Measurements from ENCODE around the gene MAB21L4. TPM values are rescaled to one million over a fixed set of nuclear protein-coding genes. Genes with fewer than 3 reads are reported as not detected.

Gene MAB21L4
- total and polyA plus RNA-seq, 2 of the 8 experiments (the other 6 are each of a cell fraction or from before 2014, with no cell fraction given): 0.11 TPM; not detected in 1

- TF ChIP-seq, protein P1, sequence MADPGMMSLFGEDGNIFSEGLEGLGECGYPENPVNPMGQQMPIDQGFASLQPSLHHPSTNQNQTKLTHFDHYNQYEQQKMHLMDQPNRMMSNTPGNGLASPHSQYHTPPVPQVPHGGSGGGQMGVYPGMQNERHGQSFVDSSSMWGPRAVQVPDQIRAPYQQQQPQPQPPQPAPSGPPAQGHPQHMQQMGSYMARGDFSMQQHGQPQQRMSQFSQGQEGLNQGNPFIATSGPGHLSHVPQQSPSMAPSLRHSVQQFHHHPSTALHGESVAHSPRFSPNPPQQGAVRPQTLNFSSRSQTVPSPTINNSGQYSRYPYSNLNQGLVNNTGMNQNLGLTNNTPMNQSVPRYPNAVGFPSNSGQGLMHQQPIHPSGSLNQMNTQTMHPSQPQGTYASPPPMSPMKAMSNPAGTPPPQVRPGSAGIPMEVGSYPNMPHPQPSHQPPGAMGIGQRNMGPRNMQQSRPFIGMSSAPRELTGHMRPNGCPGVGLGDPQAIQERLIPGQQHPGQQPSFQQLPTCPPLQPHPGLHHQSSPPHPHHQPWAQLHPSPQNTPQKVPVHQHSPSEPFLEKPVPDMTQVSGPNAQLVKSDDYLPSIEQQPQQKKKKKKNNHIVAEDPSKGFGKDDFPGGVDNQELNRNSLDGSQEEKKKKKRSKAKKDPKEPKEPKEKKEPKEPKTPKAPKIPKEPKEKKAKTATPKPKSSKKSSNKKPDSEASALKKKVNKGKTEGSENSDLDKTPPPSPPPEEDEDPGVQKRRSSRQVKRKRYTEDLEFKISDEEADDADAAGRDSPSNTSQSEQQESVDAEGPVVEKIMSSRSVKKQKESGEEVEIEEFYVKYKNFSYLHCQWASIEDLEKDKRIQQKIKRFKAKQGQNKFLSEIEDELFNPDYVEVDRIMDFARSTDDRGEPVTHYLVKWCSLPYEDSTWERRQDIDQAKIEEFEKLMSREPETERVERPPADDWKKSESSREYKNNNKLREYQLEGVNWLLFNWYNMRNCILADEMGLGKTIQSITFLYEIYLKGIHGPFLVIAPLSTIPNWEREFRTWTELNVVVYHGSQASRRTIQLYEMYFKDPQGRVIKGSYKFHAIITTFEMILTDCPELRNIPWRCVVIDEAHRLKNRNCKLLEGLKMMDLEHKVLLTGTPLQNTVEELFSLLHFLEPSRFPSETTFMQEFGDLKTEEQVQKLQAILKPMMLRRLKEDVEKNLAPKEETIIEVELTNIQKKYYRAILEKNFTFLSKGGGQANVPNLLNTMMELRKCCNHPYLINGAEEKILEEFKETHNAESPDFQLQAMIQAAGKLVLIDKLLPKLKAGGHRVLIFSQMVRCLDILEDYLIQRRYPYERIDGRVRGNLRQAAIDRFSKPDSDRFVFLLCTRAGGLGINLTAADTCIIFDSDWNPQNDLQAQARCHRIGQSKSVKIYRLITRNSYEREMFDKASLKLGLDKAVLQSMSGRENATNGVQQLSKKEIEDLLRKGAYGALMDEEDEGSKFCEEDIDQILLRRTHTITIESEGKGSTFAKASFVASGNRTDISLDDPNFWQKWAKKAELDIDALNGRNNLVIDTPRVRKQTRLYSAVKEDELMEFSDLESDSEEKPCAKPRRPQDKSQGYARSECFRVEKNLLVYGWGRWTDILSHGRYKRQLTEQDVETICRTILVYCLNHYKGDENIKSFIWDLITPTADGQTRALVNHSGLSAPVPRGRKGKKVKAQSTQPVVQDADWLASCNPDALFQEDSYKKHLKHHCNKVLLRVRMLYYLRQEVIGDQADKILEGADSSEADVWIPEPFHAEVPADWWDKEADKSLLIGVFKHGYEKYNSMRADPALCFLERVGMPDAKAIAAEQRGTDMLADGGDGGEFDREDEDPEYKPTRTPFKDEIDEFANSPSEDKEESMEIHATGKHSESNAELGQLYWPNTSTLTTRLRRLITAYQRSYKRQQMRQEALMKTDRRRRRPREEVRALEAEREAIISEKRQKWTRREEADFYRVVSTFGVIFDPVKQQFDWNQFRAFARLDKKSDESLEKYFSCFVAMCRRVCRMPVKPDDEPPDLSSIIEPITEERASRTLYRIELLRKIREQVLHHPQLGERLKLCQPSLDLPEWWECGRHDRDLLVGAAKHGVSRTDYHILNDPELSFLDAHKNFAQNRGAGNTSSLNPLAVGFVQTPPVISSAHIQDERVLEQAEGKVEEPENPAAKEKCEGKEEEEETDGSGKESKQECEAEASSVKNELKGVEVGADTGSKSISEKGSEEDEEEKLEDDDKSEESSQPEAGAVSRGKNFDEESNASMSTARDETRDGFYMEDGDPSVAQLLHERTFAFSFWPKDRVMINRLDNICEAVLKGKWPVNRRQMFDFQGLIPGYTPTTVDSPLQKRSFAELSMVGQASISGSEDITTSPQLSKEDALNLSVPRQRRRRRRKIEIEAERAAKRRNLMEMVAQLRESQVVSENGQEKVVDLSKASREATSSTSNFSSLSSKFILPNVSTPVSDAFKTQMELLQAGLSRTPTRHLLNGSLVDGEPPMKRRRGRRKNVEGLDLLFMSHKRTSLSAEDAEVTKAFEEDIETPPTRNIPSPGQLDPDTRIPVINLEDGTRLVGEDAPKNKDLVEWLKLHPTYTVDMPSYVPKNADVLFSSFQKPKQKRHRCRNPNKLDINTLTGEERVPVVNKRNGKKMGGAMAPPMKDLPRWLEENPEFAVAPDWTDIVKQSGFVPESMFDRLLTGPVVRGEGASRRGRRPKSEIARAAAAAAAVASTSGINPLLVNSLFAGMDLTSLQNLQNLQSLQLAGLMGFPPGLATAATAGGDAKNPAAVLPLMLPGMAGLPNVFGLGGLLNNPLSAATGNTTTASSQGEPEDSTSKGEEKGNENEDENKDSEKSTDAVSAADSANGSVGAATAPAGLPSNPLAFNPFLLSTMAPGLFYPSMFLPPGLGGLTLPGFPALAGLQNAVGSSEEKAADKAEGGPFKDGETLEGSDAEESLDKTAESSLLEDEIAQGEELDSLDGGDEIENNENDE (IDR thresholded peaks at IDR 0.05; ENCODE audit: insufficient replicate concordance, low read length): no peak
- TF ChIP-seq EGR1 (IDR thresholded peaks at IDR 0.05; ENCODE audit: borderline replicate concordance, low read depth, low read length) (no peak), EZH2 (IDR thresholded peaks at IDR 0.05; ENCODE audit: low read depth, low read length, severe bottlenecking) (no peak), TEAD4 (IDR thresholded peaks at IDR 0.05; ENCODE audit: low read depth, low read length) (no peak), CREB1 (IDR thresholded peaks at IDR 0.05) (no peak), TCF12 (IDR thresholded peaks at IDR 0.05; ENCODE audit: low read depth, low read length) (no peak)
- TF ChIP-seq, protein P2, sequence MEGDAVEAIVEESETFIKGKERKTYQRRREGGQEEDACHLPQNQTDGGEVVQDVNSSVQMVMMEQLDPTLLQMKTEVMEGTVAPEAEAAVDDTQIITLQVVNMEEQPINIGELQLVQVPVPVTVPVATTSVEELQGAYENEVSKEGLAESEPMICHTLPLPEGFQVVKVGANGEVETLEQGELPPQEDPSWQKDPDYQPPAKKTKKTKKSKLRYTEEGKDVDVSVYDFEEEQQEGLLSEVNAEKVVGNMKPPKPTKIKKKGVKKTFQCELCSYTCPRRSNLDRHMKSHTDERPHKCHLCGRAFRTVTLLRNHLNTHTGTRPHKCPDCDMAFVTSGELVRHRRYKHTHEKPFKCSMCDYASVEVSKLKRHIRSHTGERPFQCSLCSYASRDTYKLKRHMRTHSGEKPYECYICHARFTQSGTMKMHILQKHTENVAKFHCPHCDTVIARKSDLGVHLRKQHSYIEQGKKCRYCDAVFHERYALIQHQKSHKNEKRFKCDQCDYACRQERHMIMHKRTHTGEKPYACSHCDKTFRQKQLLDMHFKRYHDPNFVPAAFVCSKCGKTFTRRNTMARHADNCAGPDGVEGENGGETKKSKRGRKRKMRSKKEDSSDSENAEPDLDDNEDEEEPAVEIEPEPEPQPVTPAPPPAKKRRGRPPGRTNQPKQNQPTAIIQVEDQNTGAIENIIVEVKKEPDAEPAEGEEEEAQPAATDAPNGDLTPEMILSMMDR (IDR thresholded peaks at IDR 0.05; ENCODE audit: control extremely low read depth in 1 of 3, insufficient read depth in 1 of 3, low read depth in 1 of 3, low read length in 3 of 3): no peak
Observed at GRCh38 chr2:240852671-240853314, 43.2 kb downstream of the MAB21L4 start (continued).

Data from H1 (cell line).